Osteocyte (in vitro differentiated cells): ENCODE measurements around the gene SEL1L3. TPM values are rescaled to one million over a fixed set of nuclear protein-coding genes. Genes with fewer than 3 reads are reported as not detected.

ENCODE experiments used
- DNase-seq: peaks from one replicate; pipeline ENCODE4 v3.0.0; 2021; ENCODE audit warnings: mixed read lengths; ENCODE audit not compliant: unreplicated experiment; ENCODE audit errors: extremely low spot score
- H3K27ac Mint-ChIP-seq: one replicate; pipeline ENCODE4 v1.8.0; 2021; ENCODE audit warnings: mild to moderate bottlenecking, mixed read lengths; ENCODE audit not compliant: unreplicated experiment
- H3K27me3 Mint-ChIP-seq: one replicate; pipeline ENCODE4 v1.8.0; 2021; ENCODE audit warnings: mixed read lengths; ENCODE audit not compliant: unreplicated experiment
- H3K36me3 Mint-ChIP-seq: one replicate; pipeline ENCODE4 v1.8.0; 2021; ENCODE audit warnings: mixed read lengths; ENCODE audit not compliant: unreplicated experiment
- H3K4me1 Mint-ChIP-seq: one replicate; pipeline ENCODE4 v1.8.0; 2021; ENCODE audit warnings: mixed read lengths; ENCODE audit not compliant: unreplicated experiment
- H3K4me3 Mint-ChIP-seq: one replicate; pipeline ENCODE4 v1.8.0; 2021; ENCODE audit warnings: mild to moderate bottlenecking, moderate library complexity, mixed read lengths; ENCODE audit not compliant: unreplicated experiment
- H3K9me3 Mint-ChIP-seq: one replicate; pipeline ENCODE4 v1.8.0; 2021; ENCODE audit warnings: mixed read lengths; ENCODE audit not compliant: unreplicated experiment
- total RNA-seq: library from RNA; stranded (reverse); gene quantifications from 2 replicates; pipeline ENCODE4 v1.2.1, GENCODE V29; 2021
- TF ChIP-seq, protein P1 (sequence below): fragments of 200-600 bp; sonication (generic); IDR thresholded peaks from 2 replicates; pipeline ENCODE4 v1.5.0; 2021; ENCODE audit warnings: antibody characterized with exemption, mild to moderate bottlenecking, moderate library complexity

Gene SEL1L3
- total RNA-seq, 1 donor from 2014 or later: 28.0 TPM

DNA sequence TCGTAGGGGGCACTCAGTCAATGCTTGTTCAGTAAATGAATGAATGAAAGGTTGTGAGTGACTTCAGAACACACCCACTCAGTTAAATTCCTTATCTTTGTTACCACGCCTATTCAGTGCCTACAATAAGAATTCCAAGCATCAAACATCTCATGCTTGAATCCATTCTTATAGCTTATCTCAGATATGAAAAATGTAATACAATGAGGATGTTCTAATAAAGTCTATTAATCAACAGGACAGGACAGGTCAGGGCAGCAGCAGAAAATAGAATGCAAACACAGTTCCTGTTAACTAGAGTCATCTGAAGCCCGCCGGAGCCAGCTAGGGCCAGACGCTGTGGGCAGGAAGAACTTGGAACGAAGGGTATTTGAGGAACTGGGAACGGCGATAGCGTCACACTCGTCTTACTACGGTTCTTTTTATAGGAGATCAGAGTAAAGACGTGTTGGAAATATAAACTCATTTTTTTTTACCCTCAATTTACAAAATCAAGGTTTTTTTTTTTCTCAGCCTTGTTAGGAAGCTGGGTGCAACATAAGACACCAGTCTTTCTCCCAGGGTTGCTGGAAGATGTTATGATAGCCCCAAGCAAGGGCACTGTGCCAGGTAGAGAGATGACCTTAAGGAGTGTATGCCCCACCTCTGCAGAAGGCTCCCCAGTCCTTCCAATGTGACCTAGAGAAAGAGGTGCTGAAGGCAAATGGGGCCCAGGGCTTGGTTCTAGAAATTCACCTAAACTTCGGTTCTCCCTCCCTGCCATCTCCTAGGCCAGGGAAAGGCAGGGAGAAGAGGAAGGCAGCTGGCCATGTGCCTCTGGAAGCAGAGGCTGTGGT is 48.3 kb downstream of the SEL1L3 start:
- Mint-ChIP-seq H3K36me3 (peaks cover 9% of the 10 kb centered on the region), H3K9me3 (no peaks in the 10 kb centered on the region), H3K4me3 (no peak overlapping the region), H3K27me3 (no peaks in the 10 kb centered on the region), H3K4me1 (peaks cover 61% of the 10 kb centered on the region), H3K27ac (no peak overlapping the region)
- TF ChIP-seq, protein P1, sequence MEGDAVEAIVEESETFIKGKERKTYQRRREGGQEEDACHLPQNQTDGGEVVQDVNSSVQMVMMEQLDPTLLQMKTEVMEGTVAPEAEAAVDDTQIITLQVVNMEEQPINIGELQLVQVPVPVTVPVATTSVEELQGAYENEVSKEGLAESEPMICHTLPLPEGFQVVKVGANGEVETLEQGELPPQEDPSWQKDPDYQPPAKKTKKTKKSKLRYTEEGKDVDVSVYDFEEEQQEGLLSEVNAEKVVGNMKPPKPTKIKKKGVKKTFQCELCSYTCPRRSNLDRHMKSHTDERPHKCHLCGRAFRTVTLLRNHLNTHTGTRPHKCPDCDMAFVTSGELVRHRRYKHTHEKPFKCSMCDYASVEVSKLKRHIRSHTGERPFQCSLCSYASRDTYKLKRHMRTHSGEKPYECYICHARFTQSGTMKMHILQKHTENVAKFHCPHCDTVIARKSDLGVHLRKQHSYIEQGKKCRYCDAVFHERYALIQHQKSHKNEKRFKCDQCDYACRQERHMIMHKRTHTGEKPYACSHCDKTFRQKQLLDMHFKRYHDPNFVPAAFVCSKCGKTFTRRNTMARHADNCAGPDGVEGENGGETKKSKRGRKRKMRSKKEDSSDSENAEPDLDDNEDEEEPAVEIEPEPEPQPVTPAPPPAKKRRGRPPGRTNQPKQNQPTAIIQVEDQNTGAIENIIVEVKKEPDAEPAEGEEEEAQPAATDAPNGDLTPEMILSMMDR: no peak
- no peak for DNase-seq

DNA sequence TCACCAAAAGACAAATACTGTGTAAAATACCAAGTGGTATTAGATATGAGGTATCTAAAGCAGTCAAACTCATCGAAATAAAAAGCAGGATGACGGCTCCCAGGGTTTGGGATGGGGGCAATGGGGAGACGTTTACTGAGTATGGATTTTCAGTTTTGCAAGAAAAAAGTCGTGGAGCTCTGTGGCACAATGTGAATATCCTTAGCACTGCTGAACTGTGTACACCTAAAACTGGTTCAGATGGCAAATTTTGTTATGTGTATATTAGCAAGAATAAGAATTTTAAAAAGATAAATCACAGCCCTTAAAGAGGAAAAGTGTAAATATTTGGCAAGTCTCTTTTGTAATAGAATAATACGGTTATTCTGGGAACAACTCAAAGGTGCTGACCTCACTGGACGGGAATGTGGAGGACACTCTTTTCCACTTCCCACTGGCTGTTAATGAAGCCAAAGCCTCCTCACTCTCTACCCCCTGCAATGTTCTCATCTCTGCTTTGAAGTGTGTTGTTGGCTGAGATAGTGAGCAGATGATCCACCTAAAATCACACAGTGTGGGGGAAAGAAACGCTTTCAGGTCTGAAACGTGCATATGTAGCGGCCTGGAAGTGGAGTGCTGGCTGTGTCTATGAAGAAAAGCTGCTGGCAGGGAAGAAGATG is 49.2 kb downstream of the SEL1L3 start:
- Mint-ChIP-seq H3K27ac (peak overlapping the region; percentile 42), H3K27me3 (no peaks in the 10 kb centered on the region), H3K4me1 (peaks cover 55% of the 10 kb centered on the region), H3K4me3 (peak overlapping the region; percentile 15), H3K9me3 (no peaks in the 10 kb centered on the region), H3K36me3 (peaks cover 7% of the 10 kb centered on the region)
- DNase-seq: no peak
- TF ChIP-seq, protein P1: no peak

DNA sequence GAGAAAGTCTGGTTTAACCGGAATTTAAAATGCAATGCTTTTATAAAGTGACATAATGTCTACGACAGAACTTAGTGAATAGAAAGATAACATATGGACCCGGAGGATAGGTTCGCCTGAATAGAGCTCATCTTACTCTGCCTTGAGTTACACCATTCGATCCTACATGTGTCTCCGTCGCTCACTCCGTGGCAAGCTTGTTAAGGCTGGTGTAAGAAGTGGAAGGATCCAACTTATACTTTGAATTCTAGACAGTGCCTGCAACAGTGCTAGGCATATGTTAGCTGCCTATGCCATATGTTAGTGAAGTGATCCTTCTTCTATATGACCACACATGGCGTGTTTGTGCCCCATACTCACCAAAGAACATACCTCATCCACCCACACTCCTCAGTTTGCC is 50.9 kb downstream of the SEL1L3 start:
- Mint-ChIP-seq H3K4me3 (no peak overlapping the region), H3K27me3 (no peaks in the 10 kb centered on the region), H3K36me3 (peaks cover 9% of the 10 kb centered on the region)

DNA sequence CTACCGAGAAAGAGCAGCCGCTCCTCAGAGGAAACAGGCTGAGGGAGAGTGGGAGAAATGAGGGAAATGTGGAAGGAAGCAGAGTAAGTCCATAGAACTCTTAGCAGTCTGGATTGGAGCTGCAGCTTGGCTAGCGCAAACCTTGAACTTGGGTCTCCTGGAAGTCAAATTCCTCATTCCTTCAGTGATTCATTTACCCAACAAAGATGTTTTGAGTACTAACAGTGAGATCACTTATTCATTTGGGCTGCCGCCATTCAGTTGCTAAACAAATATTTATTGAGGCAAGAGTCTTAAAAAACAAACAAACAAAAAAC is 51.5 kb downstream of the SEL1L3 start:
- H3K4me1 Mint-ChIP-seq: peaks cover 35% of the 10 kb centered on the region
- no peak overlapping the region for H3K27ac Mint-ChIP-seq

More for the DNA sequence above, 50.9 kb downstream of the SEL1L3 start:
- H3K4me1 Mint-ChIP-seq: peaks cover 40% of the 10 kb centered on the region
- no peak overlapping the region for H3K27ac Mint-ChIP-seq
- TF ChIP-seq, protein P1: no peak
- DNase-seq: no peak
- H3K9me3 Mint-ChIP-seq: no peaks in the 10 kb centered on the region

More for the DNA sequence above, 51.5 kb downstream of the SEL1L3 start:
- Mint-ChIP-seq H3K27me3 (no peaks in the 10 kb centered on the region), H3K4me3 (no peak overlapping the region), H3K9me3 (no peaks in the 10 kb centered on the region), H3K36me3 (peaks cover 7% of the 10 kb centered on the region)
- DNase-seq: no peak
- TF ChIP-seq, protein P1: no peak
